Peyer's patch (tissue), 4 donors: ENCODE measurements around the gene NPR3. TPM values are rescaled to one million over a fixed set of nuclear protein-coding genes. Genes with fewer than 3 reads are reported as not detected.

Experiments
- DNase-seq, 3 donors: peaks; one replicate each; pipeline ENCODE4 v3.0.0-alpha.2; 2017 to 2019
- H3K27ac ChIP-seq, 4 donors: fragments of 200-600 bp; sonication (generic); one replicate each; pipeline ENCODE4 v1.5.1; 2016 to 2019
- H3K27me3 ChIP-seq, 2 donors: fragments of 200-600 bp; sonication (generic); one replicate each; pipeline ENCODE4 v1.5.1; 2019
- H3K36me3 ChIP-seq, 3 donors: fragments of 200-600 bp; sonication (generic); one replicate each; pipeline ENCODE4 v1.5.1; 2016 to 2019
- H3K4me1 ChIP-seq, 4 donors: fragments of 200-600 bp; sonication (generic); one replicate each; pipeline ENCODE4 v1.5.1; 2016 to 2019
- H3K4me3 ChIP-seq, 4 donors: fragments of 200-600 bp; sonication (generic); 1 replicate in 3 of 4; 2 replicates in 1 of 4; pipeline ENCODE4 v1.5.1; 2016 to 2019; ENCODE audit warnings: mild to moderate bottlenecking in 1 of 4
- H3K9me3 ChIP-seq, 4 donors: fragments of 200-600 bp; sonication (generic); one replicate each; pipeline ENCODE4 v1.5.1; 2016 to 2019; ENCODE audit warnings: mild to moderate bottlenecking in 1 of 4
- POLR2A ChIP-seq, 2 donors: fragments of 450-650 bp; IDR thresholded peaks; one replicate each; pipeline ENCODE4 v1.5.1; 2017; ENCODE audit warnings: antibody characterized with exemption in 2 of 2, mild to moderate bottlenecking in 2 of 2, moderate library complexity in 2 of 2
- total RNA-seq, 4 donors: library from RNA; depleted of rRNA; stranded (reverse); fragments of >200 nt; gene quantifications; one replicate each; pipeline ENCODE4 v1.1.0, GENCODE V29; 2016
- TF ChIP-seq, protein P1 (sequence below), 6 experiments: fragments of 450-650 bp in 4 of 6; fragments of 200-600 bp in 2 of 6; sonication (generic) in 1 of 6; IDR thresholded peaks; one replicate each; pipeline ENCODE4 v1.5.1; 2017 to 2019; ENCODE audit warnings: antibody characterized with exemption in 6 of 6, mild to moderate bottlenecking in 3 of 6, moderate library complexity in 1 of 6

The NPR3 gene
- total RNA-seq, 4 donors from 2014 or later = 0.47 to 1.7 (median 1.2) TPM; not detected in 1

DNA sequence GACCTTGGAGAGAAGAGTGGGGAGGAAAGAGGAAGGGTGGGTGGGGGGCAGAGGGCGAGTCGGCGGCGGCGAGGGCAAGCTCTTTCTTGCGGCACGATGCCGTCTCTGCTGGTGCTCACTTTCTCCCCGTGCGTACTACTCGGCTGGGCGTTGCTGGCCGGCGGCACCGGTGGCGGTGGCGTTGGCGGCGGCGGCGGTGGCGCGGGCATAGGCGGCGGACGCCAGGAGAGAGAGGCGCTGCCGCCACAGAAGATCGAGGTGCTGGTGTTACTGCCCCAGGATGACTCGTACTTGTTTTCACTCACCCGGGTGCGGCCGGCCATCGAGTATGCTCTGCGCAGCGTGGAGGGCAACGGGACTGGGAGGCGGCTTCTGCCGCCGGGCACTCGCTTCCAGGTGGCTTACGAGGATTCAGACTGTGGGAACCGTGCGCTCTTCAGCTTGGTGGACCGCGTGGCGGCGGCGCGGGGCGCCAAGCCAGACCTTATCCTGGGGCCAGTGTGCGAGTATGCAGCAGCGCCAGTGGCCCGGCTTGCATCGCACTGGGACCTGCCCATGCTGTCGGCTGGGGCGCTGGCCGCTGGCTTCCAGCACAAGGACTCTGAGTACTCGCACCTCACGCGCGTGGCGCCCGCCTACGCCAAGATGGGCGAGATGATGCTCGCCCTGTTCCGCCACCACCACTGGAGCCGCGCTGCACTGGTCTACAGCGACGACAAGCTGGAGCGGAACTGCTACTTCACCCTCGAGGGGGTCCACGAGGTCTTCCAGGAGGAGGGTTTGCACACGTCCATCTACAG is 760 bp downstream of the NPR3 start:
- no peak for TF ChIP-seq POLR2A (IDR thresholded peaks at IDR 0.05)
- TF ChIP-seq, protein P1, sequence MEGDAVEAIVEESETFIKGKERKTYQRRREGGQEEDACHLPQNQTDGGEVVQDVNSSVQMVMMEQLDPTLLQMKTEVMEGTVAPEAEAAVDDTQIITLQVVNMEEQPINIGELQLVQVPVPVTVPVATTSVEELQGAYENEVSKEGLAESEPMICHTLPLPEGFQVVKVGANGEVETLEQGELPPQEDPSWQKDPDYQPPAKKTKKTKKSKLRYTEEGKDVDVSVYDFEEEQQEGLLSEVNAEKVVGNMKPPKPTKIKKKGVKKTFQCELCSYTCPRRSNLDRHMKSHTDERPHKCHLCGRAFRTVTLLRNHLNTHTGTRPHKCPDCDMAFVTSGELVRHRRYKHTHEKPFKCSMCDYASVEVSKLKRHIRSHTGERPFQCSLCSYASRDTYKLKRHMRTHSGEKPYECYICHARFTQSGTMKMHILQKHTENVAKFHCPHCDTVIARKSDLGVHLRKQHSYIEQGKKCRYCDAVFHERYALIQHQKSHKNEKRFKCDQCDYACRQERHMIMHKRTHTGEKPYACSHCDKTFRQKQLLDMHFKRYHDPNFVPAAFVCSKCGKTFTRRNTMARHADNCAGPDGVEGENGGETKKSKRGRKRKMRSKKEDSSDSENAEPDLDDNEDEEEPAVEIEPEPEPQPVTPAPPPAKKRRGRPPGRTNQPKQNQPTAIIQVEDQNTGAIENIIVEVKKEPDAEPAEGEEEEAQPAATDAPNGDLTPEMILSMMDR (IDR thresholded peaks at IDR 0.05) = no peak
- Histone ChIP-seq H3K36me3 (no peaks in the 10 kb centered on the region), H3K4me1 (peaks cover 0 to 33% (median 7%) of the 10 kb centered on the region in 4 donors), H3K27me3 (peaks cover 0 to 9% of the 10 kb centered on the region in 2 donors), H3K4me3 (peak overlapping the region in 3 of 4 donors; percentile 20 to 57 (median 39)), H3K27ac (peak overlapping the region in 1 of 4 donors; percentile 27), H3K9me3 (no peaks in the 10 kb centered on the region)
- no peak for DNase-seq

DNA sequence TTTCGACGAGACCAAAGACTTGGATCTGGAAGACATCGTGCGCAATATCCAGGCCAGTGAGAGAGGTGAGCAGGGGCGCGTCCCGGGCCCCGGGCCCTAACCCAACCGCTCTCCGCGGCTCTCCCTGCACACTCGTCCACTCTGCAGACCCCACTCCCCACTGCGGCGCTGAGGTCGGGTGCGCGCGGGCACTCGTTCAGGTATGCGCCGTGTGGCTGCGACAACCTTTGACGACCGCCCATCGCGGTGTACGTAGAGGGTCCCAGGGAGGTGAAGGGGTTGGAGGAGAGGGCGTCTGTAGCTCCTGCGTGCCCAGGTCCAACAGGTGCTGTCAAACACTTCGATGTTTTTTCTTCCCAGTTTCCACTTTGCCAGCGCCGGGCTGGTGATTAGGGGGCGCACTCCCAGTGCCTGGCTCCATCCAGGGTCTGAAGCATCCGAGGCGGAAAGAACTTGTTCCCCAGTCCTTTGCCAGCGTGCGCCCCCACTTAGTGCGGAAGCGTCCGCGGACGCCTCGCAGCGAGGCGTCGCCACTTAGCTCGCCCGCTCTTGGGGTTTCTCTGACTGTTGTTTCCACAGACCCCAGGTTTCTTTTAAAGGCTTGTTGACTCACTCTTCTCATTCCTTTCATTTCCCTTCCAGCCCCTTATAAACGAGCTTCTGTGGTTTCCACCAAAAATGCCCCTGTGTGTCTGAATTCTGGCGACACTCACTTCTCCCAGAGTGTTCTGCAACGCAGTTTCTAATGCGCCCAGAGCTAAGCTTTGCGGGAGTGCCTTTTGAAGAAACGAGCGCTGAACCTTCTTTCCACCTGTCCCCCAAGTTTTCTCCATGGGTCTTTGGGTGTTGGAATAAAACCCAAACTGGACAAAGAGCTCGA is 1.6 kb downstream of the NPR3 start:
- H3K9me3 ChIP-seq = no peaks in the 10 kb centered on the region

DNA sequence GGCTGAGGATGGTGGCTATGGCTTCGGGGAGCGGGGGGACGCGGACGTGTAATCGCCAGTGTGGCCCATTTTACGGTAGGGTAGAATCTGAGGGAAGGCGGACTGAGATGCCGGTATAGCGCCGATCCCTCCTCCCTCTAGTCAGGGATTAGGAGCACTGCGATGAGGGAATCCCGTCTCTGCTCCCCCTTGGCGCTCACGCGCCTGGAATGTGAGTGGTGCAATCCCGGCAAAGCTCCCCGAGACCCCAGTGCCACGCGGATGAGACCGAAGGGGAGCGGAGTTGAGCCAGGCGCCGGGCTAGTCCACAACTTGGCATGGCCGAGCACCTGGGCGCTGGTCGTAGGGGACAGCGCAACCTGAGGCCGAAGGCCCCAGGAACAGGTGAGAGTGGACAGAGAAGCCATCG is 2.2 kb downstream of the NPR3 start:
- peaks cover 0 to 33% (median 7%) of the 10 kb centered on the region in 4 donors for H3K4me1 ChIP-seq
- no peak for DNase-seq
- no peaks in the 10 kb centered on the region for H3K36me3 ChIP-seq
- H3K27ac ChIP-seq = peak overlapping the region in 1 of 4 donors; percentile 27
- peak overlapping the region in 1 of 4 donors; percentile 57 for H3K4me3 ChIP-seq
- H3K27me3 ChIP-seq = peaks cover 0 to 9% of the 10 kb centered on the region in 2 donors
- no peak for TF ChIP-seq POLR2A (IDR thresholded peaks at IDR 0.05)
- TF ChIP-seq, protein P1 (IDR thresholded peaks at IDR 0.05) = no peak
- no peaks in the 10 kb centered on the region for H3K9me3 ChIP-seq

More for the DNA sequence above, 1.6 kb downstream of the NPR3 start:
- Histone ChIP-seq H3K27ac (peak overlapping the region in 1 of 4 donors; percentile 27), H3K4me3 (peak overlapping the region in 2 of 4 donors; percentile 39 to 57), H3K27me3 (peaks cover 0 to 9% of the 10 kb centered on the region in 2 donors), H3K36me3 (no peaks in the 10 kb centered on the region), H3K4me1 (peaks cover 0 to 33% (median 7%) of the 10 kb centered on the region in 4 donors)
- no peak for DNase-seq
- TF ChIP-seq POLR2A (IDR thresholded peaks at IDR 0.05) = no peak
- TF ChIP-seq, protein P1 (IDR thresholded peaks at IDR 0.05) = no peak

DNA sequence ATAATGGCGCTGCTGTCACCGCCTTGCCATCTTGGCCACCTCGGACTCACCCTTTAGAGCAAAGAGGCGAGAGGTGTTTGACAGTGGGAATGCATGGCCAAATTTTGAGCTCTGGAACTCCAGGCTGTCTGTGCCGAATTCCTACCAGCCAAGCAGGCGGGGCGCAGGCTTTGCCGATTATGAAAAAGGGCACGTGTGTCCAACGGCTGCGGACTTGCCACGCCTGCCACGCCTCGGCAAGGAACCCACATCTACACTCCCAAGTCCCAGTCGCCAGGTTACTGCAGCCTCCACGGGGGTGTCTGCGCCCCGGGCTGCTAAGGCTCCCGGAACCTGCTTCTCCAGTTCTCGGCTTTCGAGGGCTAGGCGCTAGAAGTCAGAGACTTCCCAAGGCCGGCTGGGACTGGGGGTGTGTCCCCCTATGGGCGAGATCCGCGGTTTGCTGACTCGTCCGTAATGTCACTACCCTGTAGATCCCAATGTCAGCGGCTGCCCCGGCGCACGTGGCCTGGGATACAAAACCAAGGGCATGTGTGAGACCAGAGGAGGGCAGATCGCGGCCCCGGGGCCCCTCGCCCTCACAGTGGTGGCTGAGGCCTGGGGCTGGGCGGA is 2.8 kb downstream of the NPR3 start:
- no peak for DNase-seq
- Histone ChIP-seq H3K36me3 (no peaks in the 10 kb centered on the region), H3K9me3 (no peaks in the 10 kb centered on the region), H3K27me3 (peaks cover 0 to 9% of the 10 kb centered on the region in 2 donors), H3K4me1 (peaks cover 0 to 33% (median 7%) of the 10 kb centered on the region in 4 donors), H3K4me3 (peak overlapping the region in 2 of 4 donors; percentile 13 to 57), H3K27ac (peak overlapping the region in 1 of 4 donors; percentile 27)
- TF ChIP-seq, protein P1 (IDR thresholded peaks at IDR 0.05) = no peak
- TF ChIP-seq POLR2A (IDR thresholded peaks at IDR 0.05) = no peak

DNA sequence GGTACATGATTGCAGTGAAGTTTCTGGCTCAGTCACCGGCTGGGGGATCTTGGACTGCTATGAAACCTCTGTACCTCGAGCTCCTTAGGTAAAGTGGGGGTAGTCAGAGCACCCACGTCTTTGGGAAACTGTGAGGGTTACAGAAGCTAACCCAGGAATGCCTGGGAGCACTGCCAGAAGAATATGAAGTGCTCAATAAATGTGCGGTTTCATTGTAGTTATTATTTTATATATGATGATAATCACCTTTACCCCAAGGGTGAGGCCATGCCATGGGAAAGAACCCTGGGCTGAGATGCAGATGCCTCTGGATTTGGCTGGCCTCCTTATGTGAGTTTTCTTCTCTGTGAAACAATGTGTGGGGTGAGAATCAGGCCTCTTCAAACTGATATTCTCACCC is 3.7 kb downstream of the NPR3 start:
- no peaks in the 10 kb centered on the region for H3K9me3 ChIP-seq

More for the DNA sequence above, 3.7 kb downstream of the NPR3 start:
- H3K27ac ChIP-seq = no peak overlapping the region
- TF ChIP-seq, protein P1 (IDR thresholded peaks at IDR 0.05) = no peak
- TF ChIP-seq POLR2A (IDR thresholded peaks at IDR 0.05) = no peak
- DNase-seq = no peak
- peaks cover 0 to 9% of the 10 kb centered on the region in 2 donors for H3K27me3 ChIP-seq
- H3K36me3 ChIP-seq = no peaks in the 10 kb centered on the region
- peaks cover 0 to 33% (median 6%) of the 10 kb centered on the region in 4 donors for H3K4me1 ChIP-seq
- no peak overlapping the region for H3K4me3 ChIP-seq
